ENCODE measurements around the gene ATP2B2. TPM values are rescaled to one million over a fixed set of nuclear protein-coding genes. Genes with fewer than 3 reads are reported as not detected.

ATP2B2 gene
- total and polyA plus RNA-seq, 9 of the 15 experiments (the other 6 are each of a cell fraction or from before 2014, with no cell fraction given): 0.06 TPM; not detected in 8

DNA sequence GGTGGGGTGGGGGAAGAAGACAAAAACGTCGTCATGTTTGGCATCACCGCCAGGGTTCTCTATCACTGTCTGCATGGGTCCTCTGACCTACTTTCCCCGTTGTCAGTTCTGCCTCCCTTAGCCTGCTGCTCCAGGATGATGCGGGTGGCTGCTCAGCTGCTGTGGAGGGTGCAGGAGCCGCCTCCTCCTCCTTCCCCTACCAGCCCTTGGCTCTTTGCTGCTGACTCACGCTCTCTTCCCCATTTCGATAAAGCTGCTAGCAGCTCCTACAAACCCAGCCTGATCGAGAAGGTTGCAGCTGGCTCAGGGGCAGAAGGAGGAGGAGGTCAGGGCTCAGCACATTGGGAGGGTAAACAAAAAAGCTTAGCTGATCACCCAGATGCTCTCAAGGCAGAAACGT, 135.0 kb downstream of the ATP2B2 start (continued):
- TF ChIP-seq ZNF175 (CRISPR knock-in tag; IDR thresholded peaks at IDR 0.05; ENCODE audit: low read depth): no peak
- 0 out of 4 replicates have a peak, but pooled peaks of 1 of the 2 experiments have one; percentile 36 for TF ChIP-seq HDAC1 (IDR thresholded peaks at IDR 0.05)
- no peak for TF ChIP-seq NONO (IDR thresholded peaks at IDR 0.05; ENCODE audit: low read depth in 2 of 2, low read length in 1 of 2)
- no peak for TF ChIP-seq RBM34 (IDR thresholded peaks at IDR 0.05; ENCODE audit: borderline replicate concordance, insufficient read depth, low read length)
- no peak for TF ChIP-seq PTTG1 (tag; IDR thresholded peaks at IDR 0.05; ENCODE audit: low read depth)
- no peak for TF ChIP-seq MEIS2 (IDR thresholded peaks at IDR 0.05; ENCODE audit: partially characterized antibody)
- TF ChIP-seq, protein P1, sequence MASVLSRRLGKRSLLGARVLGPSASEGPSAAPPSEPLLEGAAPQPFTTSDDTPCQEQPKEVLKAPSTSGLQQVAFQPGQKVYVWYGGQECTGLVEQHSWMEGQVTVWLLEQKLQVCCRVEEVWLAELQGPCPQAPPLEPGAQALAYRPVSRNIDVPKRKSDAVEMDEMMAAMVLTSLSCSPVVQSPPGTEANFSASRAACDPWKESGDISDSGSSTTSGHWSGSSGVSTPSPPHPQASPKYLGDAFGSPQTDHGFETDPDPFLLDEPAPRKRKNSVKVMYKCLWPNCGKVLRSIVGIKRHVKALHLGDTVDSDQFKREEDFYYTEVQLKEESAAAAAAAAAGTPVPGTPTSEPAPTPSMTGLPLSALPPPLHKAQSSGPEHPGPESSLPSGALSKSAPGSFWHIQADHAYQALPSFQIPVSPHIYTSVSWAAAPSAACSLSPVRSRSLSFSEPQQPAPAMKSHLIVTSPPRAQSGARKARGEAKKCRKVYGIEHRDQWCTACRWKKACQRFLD (CRISPR knock-in tag; IDR thresholded peaks at IDR 0.05): no peak
- no peak for TF ChIP-seq KDM5B (IDR thresholded peaks at IDR 0.05; ENCODE audit: insufficient replicate concordance, low read depth, low read length)
- TF ChIP-seq ESRRB (CRISPR knock-in tag; IDR thresholded peaks at IDR 0.05; ENCODE audit: borderline replicate concordance): no peak
- TF ChIP-seq HNRNPUL1 (IDR thresholded peaks at IDR 0.05; ENCODE audit: low read length): no peak
- no peak for TF ChIP-seq CCNT2 (IDR thresholded peaks at IDR 0.05; ENCODE audit: borderline replicate concordance, extremely low read depth, insufficient read length, low read depth, low read length)
- TF ChIP-seq ZNF24 (IDR thresholded peaks at IDR 0.05): no peak
- no peak for TF ChIP-seq HCFC1 (IDR thresholded peaks at IDR 0.05; ENCODE audit: low read depth, low read length)
- TF ChIP-seq RCOR1 (IDR thresholded peaks at IDR 0.05; ENCODE audit: borderline replicate concordance in 1 of 2, low read depth in 2 of 2, low read length in 2 of 2): peak in 1 of 2 experiments; percentile 71; a peak in 2 of 4 replicates
- no peak for TF ChIP-seq HNRNPK (IDR thresholded peaks at IDR 0.05; ENCODE audit: low read depth, low read length, poor library complexity, severe bottlenecking)
- TF ChIP-seq ZNF12 (CRISPR knock-in tag; IDR thresholded peaks at IDR 0.05): no peak
- TF ChIP-seq EWSR1 (IDR thresholded peaks at IDR 0.05; ENCODE audit: borderline replicate concordance, low read depth, partially characterized antibody): no peak
- TF ChIP-seq KDM2B (CRISPR knock-in tag; IDR thresholded peaks at IDR 0.05): no peak
- peak; percentile 92 for TF ChIP-seq MAFG (tag; conservative IDR thresholded peaks at IDR 0.05)
- TF ChIP-seq ZFP36 (IDR thresholded peaks at IDR 0.05; ENCODE audit: low read depth, low read length, partially characterized antibody): peak; percentile 34
- TF ChIP-seq ILK (tag; IDR thresholded peaks at IDR 0.05; ENCODE audit: borderline replicate concordance, low read depth): no peak
- no peak for TF ChIP-seq NEUROD1 (IDR thresholded peaks at IDR 0.05; ENCODE audit: borderline replicate concordance, low read depth, low read length, partially characterized antibody)
- TF ChIP-seq BCOR (IDR thresholded peaks at IDR 0.05): no peak
- peak; percentile 79 for TF ChIP-seq MAFK (IDR thresholded peaks at IDR 0.05; ENCODE audit: low read length)
- no peak for TF ChIP-seq TEAD2 (tag; IDR thresholded peaks at IDR 0.05)
- TF ChIP-seq RB1 (IDR thresholded peaks at IDR 0.05; ENCODE audit: low read depth): no peak
- no peak for TF ChIP-seq RHOXF2B (CRISPR knock-in tag; conservative IDR thresholded peaks at IDR 0.05)
- TF ChIP-seq, protein P2, sequence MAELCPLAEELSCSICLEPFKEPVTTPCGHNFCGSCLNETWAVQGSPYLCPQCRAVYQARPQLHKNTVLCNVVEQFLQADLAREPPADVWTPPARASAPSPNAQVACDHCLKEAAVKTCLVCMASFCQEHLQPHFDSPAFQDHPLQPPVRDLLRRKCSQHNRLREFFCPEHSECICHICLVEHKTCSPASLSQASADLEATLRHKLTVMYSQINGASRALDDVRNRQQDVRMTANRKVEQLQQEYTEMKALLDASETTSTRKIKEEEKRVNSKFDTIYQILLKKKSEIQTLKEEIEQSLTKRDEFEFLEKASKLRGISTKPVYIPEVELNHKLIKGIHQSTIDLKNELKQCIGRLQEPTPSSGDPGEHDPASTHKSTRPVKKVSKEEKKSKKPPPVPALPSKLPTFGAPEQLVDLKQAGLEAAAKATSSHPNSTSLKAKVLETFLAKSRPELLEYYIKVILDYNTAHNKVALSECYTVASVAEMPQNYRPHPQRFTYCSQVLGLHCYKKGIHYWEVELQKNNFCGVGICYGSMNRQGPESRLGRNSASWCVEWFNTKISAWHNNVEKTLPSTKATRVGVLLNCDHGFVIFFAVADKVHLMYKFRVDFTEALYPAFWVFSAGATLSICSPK (IDR thresholded peaks at IDR 0.05; ENCODE audit: borderline replicate concordance): no peak
- TF ChIP-seq PTRF (tag; IDR thresholded peaks at IDR 0.05): no peak
